Suppressor macrophage treated with lipopolysaccharide for 1 hour (primary cell): ENCODE results near the gene ATP8B4.
"Not testable (repeated sequence)": the region's sequence is repeated elsewhere in the genome, so short reads cannot be mapped to it uniquely, and the experiment has no call there.

Source experiments
- DNase-seq, 3 donors: peaks; one replicate each; pipeline ENCODE4 v3.0.0-alpha.2; 2020 to 2022

The ATP8B4 gene, protein sequence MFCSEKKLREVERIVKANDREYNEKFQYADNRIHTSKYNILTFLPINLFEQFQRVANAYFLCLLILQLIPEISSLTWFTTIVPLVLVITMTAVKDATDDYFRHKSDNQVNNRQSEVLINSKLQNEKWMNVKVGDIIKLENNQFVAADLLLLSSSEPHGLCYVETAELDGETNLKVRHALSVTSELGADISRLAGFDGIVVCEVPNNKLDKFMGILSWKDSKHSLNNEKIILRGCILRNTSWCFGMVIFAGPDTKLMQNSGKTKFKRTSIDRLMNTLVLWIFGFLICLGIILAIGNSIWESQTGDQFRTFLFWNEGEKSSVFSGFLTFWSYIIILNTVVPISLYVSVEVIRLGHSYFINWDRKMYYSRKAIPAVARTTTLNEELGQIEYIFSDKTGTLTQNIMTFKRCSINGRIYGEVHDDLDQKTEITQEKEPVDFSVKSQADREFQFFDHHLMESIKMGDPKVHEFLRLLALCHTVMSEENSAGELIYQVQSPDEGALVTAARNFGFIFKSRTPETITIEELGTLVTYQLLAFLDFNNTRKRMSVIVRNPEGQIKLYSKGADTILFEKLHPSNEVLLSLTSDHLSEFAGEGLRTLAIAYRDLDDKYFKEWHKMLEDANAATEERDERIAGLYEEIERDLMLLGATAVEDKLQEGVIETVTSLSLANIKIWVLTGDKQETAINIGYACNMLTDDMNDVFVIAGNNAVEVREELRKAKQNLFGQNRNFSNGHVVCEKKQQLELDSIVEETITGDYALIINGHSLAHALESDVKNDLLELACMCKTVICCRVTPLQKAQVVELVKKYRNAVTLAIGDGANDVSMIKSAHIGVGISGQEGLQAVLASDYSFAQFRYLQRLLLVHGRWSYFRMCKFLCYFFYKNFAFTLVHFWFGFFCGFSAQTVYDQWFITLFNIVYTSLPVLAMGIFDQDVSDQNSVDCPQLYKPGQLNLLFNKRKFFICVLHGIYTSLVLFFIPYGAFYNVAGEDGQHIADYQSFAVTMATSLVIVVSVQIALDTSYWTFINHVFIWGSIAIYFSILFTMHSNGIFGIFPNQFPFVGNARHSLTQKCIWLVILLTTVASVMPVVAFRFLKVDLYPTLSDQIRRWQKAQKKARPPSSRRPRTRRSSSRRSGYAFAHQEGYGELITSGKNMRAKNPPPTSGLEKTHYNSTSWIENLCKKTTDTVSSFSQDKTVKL

DNA sequence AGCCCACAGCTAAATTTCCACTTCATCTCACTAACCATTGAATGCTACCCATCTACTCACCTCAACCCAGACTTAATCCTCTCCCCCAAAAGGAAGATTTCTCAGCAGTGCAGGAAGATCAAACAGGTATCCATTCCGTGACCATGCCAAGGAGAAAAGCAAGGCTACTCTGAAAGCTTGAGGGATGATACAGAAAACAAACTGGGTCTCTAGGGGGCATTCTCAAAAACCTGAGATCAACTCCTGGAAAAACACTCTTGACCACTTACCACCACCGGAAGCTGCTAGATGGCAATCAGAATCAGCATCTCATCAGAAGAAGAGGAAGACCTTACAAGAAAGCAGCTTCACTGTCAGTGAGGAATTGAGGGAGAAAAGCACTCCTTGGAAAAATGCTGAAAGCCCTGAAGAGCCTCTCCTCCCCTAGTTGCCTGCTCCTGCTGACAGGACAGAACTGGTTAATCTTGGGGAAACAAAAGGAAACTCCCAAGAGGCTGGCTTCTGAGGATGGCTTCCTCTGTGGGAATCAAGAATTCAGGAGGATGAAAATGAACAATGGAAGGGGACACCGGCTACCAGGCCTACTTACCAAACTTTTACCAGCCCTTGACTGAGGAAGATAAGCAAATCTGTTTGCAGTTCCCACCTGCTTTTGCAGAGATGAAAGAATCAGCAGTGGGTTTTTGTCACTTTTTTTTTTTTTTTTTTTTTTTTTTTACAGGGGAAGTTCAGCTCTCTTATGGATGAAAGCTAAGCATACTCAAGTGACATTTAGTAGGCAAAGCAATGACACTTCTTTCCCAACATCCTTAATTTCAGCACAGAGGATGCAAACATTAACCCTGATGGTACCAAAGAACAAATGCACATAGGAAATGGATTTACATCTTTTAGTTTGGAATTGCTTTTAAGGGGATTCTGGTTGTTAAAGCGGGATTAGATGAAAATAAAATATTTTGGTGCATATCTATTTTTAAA lies at the start of gene ATP8B4:
TSS of gene ATP8B4 (minus strand) at position 171 of the 978 bp plus-strand sequence. CDS start 12,267 bp downstream, outside the sequence.
- DNase-seq, result peak; percentile 39 to 60 (median 54)

DNA sequence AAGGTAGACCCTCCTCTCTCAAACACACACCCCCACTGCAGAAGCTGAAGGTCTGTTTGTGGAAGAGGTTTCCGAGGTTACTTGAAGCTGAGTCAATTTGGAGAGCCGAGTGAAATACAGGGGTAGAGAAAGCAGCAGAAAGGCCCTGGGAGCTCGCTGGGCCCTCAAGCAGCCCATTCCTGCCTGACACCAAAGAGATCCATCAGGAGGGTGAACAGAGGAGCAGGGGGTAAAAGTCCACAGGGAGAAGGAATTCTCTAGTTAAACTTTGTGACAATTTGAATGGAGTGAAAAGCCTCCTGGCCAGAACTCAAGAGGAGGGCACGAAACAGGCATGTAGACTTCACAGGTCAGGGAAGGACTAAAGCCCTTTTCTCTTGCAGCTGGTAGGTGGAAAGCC lies 49.3 kb upstream of the ATP8B4 start:
- DNase-seq, result no peak

DNA sequence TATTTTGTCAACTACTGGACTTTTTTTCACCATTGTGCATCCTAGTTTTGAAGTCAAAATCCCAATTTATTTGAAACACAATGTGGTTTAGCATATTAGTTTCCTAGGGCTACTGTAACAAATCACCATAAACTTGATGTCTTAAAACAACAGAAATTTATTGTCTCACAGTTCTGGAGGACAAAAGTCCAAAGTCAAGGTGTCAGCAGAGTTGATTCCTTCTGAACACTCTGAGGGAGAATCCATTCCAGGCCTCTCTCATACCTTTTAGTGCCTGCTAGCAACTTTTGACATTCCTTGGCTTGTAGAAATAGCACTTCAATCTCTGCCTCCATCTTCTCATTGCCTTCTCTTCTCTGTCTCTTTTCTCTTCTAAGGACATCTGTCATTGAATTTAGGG lies 48.1 kb upstream of the ATP8B4 start:
- no peak for DNase-seq

DNA sequence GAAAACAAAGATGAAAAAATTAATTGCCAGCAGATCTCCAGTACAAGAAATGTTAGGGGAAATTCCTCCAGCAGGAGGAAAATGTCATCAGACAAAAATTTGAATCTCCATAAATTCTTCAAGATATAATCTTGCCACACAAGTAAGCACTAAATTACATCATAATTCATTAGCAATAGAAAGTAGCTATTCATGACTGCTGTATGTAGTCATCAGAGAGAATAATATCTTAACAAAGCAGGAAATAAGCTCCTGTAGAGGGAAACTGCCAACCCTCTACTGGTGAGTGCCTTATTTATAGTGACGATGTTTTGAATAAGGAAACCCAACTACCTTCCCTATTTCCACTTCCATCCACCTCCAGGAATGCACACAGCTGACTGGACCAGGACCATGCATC lies 47.2 kb upstream of the ATP8B4 start:
- DNase-seq, result peak; percentile 49 to 80 (median 65)

DNA sequence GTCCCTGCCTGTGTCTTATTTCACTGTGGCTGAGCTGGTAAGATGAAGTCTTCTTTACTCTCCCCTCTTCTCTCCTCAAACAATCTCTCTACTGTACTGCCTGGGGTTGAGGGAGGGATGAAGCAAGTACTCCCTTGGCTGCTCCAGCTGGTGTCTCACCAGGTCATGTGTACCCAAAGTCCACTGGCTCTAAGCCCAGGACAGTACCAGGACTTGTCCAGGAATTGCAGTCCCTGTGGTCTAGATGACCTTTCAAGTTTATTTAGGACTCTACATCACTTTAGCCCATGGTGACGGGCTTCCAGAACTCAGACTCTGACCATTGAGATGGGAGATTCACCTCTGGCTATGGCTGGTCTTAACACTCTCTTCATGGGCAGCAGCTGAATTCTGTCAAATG lies 45.4 kb upstream of the ATP8B4 start:
- DNase-seq, result no peak

DNA sequence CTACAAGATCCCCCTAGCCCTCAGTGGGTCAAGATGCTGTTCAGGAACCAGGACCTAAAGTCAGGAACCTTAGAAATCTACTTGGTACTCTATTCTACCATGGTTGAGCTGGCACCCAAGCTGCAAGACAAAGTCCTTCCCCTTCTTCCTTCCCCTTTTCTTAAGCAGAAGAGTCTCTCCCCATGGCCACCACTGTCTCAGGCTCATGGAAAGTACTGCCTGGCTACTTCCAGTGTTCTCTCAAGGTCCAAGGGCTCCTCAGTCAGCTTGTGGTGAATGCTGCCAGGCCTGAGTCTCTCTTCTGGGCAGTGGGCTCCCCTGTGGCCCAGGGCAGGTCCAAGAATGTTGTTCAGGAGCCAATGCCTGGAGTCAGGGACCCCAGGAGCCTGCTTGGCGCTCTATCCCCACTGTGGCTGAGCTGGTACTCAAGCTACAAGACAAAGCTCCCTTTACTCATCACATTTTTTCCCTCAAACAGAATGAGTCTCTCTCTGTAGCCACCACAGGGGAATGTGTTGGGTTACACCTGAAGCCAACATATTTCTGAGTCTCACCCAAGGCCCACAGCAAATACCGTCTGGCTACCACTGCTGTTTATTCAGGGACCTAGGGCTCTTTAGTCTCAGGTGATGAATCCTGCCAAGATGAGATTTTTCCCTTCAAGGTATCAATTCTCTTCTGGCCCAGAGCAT lies 44.8 kb upstream of the ATP8B4 start:
- DNase-seq, result peak; percentile 25 to 56 (median 53)

DNA sequence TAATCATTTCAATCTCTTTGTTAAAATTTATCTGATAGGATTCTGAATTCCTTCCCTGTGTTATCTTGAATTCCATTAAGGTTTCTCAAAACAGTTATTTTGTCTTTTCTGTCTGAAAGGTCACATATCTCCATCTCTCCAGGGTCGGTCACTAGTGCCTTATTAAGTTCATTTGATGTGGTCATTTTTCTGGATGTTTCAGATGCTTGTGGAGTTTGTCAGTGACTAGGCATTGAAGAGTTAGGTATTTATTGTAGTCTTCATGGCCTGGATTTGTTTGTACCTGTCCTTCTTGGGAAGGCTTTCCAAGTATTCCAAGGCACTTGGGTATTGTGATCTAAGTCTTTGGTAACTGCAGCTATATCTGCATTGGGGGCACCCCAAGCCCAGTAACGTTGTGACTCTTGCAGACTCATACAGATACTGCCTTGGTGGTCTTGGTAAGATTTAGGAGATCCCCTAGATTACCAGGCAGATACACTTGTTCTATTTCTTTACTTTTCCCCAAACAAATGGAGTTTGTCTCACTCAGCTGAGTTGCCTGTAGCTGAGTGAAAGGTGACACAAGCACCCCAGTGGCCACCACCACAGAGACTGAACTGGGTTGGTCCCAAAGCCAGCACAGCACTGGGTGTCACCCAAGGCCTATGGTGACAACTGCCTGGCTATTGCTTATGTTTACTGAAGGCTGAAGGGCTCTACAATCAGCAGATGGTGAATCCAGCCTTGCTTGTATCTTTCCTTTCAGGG lies 44.1 kb upstream of the ATP8B4 start:
- DNase-seq, result no peak

DNA sequence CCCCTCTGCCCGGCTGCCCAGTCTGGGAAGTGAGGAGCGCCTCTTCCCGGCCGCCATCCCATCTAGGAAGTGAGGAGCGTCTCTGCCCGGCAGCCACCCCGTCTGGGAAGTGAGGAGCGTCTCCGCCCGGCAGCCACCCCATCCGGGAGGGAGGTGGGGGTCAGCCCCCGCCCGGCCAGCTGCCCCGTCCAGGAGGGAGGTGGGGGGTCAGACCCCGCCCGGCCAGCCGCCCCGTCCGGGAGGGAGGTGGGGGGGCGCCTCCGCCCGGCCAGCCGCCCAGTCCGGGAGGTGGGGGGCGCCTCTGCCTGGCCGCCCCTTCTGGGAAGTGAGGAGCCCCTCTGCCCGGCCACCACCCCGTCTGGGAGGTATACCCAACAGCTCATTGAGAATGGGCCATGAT lies 39.2 kb upstream of the ATP8B4 start:
- not testable (repeated sequence) for DNase-seq

DNA sequence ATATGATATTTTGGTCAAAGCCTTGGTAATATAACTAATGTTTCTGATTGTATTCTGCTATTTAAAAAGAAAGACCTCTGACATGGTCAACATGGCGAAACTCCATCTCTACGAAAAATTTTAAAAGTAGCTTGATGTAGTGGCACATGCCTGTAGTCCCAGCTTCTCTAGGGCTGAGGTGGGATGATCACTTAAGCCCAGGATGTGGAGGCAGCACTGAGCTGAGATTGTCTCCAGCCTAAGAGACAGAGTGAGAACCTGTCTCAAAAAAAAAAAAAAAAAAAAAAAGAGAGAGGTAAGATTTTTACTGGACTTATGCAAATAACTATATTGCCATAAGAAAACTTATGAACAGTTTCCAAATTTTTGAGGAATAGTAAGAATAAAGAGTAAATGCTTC lies 32.4 kb upstream of the ATP8B4 start:
- no peak for DNase-seq

DNA sequence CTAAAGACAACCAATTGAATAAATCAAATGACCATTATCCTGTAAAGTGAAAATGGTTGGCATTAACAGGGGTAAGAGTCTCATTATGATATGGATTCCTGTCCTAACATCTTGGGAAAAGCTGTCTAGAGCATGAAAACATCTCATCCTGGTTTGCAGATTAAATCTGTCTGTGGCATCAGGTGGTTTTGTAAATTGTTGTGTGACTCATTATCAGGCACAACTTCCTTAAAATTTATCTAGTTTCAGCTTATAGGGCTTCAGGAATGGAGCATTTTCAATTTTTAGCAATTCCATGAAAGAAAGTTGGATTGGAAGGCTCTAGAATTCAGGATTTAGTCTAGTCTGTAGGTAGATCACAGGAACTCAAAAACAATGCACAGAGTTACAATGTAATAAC lies 31.8 kb upstream of the ATP8B4 start:
- DNase-seq, result peak in 1 of 3 donors; percentile 16

DNA sequence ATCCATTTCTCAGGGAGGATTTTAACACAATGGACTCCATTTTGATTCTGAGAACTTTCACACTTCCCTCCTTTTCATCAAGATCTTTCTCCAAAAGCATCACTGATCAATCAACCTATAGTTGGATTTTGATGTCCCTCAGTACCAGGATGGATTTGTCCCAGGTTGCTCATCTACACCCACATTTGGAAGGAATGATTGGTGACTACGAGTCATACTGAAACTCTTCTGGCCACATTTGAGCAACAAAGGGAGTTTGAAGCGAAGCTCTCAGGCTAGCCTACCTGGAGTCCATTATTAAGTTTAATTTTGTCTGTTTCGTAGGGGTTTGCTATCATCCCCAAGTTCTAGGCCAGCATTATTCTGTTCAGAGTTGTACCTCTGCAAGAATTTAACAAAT lies 31.3 kb upstream of the ATP8B4 start:
- DNase-seq, result no peak

DNA sequence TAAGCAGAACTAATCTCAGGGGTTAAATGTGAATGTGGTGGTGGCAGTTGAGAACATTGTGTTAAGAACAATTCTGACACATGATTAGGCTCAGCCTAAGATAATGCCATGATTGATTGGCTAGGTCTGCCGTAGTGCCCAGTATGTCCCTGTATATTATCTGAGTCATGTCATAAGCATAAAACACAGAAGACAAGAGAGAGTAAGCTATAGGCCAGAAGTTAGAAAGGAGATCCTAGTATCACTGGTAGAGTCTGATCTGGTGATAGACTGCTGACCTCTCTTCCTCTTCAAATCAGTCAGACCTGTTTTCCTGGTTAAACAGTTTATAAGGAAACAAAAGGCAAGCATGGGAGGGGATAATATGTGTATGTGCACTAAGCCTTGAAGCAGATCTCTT lies 30.1 kb upstream of the ATP8B4 start:
- DNase-seq, result no peak

DNA sequence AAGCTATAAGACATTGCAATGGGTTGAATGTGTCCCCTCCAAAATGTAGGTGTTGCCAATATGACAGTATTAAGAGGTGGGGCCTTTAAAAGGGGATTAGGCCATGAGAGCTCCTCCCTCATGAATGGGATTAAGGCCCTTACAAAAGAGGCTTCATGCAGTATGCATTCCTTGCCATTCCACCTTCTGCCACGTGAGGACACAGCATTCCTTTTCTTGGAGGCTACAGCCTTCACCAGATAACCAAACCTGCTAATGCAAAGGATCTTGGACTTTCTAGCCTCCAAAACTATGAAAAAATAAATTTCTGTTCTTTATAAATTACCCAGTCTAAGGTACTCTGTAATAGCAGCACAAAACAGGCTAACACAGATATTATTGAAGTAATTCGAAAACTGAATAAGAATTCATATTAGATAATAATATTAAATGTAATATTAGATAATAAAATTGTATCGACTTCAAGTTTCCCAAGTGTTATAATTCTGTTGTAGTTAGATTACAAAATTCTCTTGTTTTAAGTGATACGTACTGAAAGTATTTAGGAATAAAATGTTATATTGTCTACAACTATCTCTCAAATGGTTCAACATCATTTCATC lies 29.4 kb upstream of the ATP8B4 start:
- no peak for DNase-seq

DNA sequence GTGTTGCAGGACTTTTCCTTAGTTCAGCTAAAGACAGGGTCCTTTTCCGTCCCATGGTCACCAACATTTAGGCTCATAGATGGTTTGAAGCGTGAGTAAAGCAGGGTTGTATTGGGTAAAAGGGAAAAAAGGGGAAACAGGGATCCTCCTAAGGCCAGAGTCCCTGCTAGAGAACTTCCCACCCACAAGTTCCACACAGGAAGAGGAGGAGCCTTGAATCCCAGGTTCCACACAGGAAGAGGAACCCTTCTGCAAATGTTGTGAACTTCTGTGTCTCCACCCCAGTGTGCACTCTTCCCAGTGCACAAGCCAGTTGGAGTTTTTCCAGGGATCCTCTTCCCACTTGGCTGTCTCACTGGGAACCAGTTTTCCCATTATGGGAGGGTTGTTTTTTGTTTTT lies 27.6 kb upstream of the ATP8B4 start:
- DNase-seq, result peak; percentile 50 to 61 (median 56)

DNA sequence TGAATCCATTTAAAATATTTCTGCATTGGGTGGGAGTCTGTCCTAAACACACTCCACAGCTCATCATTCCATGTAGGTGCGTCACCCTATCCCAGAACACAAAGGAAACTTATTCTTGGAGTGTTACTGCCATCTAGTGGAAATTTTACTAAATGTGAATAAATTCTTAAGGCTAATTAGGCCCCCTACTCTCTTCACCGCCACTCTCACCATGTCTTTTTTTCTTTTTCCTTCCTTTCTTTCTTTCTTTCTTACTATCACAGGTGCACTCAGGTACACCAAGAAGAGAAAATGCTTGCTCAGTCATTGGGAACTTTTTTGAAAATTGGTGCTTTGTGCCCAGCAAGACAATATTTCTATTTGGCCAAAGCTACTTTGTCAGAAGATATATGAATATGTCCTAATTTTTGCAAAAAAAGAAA lies 26.4 kb upstream of the ATP8B4 start:
- DNase-seq, result peak; percentile 54 to 89 (median 87)

DNA sequence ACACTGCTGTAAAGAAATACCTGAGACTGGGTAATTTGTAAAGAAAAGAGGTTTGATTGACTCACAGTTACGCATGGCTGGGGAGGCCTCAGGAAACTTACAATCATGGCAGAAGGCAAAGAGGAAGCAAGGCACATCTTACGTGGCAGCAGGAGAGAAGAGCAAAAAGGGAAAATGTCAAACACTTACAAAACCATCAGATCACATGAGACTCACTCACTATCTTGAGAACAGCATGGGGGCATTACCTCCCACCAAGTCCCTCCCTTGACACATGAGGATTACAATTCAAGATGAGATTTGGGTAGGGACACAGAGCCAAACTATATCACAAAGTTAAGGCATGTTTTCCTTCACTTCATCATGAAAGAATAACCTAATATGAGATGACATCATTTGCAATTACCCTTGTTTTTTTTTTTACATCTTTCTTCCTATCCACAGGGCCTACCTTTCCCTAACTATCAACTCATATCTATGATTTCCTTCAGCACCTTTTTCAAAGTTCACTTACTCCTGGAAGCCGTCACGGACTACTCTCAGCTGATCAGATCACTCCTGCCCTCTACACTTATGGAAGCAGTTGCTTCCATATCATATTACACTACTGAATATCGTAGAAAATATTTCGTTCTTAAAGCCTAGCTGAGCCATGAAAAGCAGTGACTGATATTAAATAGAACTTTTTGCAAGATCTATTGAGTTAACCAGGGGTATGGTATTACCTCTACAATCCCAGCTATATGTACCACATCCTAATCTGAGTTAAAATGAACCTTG lies 25.5 kb upstream of the ATP8B4 start:
- peak; percentile 36 to 59 (median 55) for DNase-seq

DNA sequence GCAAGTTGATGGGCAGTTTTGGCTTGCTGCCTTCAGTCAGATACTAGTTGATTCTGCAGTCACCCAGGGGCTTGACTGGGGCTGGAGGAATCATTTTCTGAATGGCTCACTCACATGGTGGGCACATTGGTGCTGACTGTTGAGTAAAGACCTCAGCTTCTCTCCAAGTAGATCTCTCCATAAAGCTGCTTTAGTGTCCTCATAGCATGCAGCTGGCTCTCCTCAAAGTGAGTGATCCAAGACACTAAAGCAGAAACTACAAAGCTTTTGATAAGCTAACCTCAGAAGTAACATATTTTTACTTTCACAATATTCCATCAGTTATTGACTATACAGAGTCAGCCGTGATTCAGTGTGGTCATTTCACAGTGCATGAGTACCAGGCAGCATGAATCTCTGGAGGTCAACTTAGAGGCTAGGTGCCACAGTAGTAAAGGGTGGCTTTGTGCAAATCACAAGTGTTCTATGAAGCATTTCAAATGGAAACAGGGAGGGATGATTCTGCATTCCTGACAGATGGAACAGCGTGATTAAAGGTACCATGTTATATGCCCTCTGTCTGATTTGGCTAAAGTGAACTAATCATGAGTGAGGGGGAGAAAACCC lies 24.3 kb upstream of the ATP8B4 start:
- DNase-seq, result no peak

DNA sequence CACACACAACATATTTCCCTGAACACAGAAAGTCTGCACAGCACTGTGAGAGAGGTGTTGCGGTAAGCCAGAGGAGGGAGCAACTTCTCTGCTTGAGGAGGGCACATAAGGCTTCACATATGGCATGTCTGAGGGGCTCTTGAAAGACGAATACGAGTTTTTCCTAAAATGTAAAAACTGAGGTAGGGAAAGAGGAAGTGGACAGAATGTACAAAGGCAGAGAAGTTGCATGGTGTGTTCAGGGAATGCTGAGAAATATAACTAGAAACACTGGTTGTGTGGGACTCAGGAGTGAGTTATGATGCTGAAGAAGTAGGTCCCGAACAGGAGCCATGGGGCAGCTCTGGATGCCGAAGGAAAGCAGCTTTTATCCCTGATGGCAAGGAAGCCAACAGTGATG lies 22.8 kb upstream of the ATP8B4 start:
- DNase-seq, result no peak

DNA sequence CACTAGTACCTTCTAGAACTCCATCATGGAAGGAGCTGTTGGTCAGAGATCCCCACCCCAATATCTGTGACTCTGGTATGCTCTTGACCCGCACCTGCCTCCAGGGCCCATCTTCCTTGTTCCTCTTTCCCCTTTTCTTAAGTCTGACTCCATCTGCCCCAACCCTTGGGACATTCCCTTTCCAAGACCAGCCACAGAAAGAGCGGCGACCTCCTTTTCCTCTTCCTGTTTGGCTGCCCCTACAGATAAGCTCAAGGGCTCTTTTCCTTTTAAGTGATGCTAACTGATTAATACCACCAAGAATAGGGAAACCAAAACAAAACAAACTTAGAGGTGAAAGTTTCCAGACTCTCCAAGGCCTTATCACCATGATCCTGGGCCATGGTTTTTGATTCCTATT lies 21.9 kb upstream of the ATP8B4 start:
- DNase-seq, result no peak
